GM21367 (cell line): ENCODE data around the gene HSD11B2.

Source experiments
- ATAC-seq: cut with Tn5 transposase; IDR thresholded peaks from one replicate; pipeline ENCODE4 v1.9.1; 2021; ENCODE audit not compliant: unreplicated experiment

Gene HSD11B2

GRCh38 chr16:67431775-67432505, 1.0 kb downstream of the HSD11B2 start:
- ATAC-seq = no peak

GRCh38 chr16:67432506-67432890, 1.6 kb downstream of the HSD11B2 start:
- no peak for ATAC-seq

DNA sequence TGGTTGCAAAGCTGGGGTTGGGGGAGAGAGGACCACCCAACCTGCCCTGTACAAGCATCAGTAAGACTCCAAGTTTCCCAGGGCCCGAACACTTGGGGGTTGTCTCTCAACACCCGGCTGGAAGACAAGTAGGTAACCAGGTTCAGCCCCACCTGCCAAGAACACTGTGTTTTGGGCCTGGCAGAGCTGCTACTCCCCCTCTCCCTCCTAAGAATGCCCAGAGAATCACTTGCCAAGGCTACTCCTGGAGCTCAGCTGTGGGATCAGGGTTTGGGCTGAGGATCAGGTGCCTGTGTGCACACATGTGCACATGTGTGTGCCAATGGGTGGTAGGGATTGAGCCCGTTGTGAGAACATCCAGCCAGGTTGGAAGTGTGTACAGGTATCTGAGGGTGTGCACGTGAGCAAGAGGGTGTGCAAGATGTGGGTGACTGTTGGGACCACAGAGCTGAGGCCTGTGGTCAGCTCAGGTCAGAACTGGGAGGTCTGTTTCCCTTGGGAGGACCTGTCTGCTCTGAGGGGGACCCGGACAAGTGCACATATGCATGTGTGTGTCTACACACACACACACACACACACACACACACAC, 2.3 kb downstream of the HSD11B2 start:
- ATAC-seq = no peak

DNA sequence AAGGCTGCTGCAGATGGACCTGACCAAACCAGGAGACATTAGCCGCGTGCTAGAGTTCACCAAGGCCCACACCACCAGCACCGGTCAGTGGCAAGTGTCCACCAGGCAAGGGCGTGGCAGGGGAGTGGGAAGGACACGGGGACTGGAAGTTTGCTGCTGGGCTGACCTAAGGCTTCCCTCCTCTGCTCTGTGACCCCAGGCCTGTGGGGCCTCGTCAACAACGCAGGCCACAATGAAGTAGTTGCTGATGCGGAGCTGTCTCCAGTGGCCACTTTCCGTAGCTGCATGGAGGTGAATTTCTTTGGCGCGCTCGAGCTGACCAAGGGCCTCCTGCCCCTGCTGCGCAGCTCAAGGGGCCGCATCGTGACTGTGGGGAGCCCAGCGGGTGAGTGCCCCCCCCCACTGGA, 4.8 kb downstream of the HSD11B2 start:
- no peak for ATAC-seq

GRCh38 chr16:67436640-67437193, 5.8 kb downstream of the HSD11B2 start:
- no peak for ATAC-seq

GRCh38 chr16:67437513-67437912, 6.6 kb downstream of the HSD11B2 start:
- no peak for ATAC-seq

GRCh38 chr16:67438098-67438791, 7.3 kb downstream of the HSD11B2 start:
- ATAC-seq = no peak

GRCh38 chr16:67438824-67439393, 8.0 kb downstream of the HSD11B2 start:
- no peak for ATAC-seq

GRCh38 chr16:67441271-67441753, 10.4 kb downstream of the HSD11B2 start:
- ATAC-seq = no peak

- ATAC-seq = no peak
These were observed 11.0 kb downstream of the HSD11B2 start for GRCh38 chr16:67441907-67442306.

GRCh38 chr16:67442581-67443255, 11.8 kb downstream of the HSD11B2 start:
- ATAC-seq = no peak

- no peak for ATAC-seq
These were observed 12.3 kb downstream of the HSD11B2 start for GRCh38 chr16:67443265-67443664.

DNA sequence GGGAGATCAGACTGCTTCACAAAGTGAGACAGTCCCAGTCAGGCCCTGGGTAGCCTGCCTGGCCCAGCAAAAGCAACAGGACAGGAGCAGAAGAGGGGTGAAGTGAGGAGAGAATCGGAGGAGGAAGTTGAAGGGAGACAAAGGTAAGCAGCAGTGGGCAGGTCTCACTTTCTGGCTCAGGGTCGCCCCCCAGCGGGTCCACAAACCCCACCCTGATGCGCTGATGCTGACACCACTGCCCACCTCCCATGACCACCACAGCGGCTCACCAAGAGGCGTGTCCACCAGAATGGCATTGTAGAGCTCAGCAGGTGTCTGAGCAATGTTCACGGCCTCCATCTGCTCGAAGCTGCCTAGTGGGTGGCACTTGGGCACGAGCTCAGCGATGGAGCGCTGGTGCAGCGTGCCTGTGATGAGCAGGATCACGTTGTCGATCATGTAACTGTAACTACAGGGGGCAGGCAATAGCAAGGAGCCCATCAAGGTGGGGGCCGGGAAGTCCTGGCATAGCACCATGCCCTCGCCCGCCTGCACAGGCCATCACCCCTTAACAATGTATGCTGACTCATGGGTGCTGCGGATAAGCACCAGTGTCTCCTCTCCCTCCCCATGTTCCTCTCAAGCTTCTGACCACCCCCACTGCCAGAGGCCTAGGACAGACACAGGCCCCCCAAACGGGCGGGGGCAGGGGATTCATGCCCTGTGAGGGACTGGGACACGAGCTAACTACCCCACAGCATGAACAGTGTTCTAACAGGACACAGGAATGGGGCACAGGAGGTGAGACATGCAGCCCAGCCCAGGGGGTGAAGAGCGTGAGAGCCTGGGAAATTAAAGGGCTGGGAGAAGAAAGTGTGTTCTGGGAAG, 13.6 kb downstream of the HSD11B2 start:
- no peak for ATAC-seq

GRCh38 chr16:67445126-67445426, 14.2 kb downstream of the HSD11B2 start:
- no peak for ATAC-seq

DNA sequence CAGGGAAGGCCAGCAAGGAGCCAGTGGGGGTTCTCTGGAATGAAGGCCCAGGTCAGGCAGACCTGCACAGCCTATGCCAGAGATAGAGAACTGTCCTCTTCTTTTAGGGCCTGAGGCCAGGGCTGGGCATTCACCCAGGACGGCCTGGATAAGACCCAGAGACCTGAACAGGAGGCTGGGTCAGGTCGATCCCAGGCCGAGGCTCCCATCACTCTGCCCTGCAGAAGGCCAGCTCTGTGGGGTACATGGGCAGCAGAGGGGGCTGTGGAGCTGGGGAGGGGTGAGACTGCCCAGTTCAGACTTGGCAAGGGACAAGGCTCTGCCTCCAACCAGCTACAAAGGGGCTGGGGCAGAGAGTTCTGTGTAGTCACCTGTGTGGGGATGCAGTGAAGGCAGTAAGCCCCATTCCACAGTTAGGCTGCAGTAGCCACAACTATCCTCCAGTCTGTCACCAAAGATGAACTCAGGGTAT, 14.6 kb downstream of the HSD11B2 start:
- no peak for ATAC-seq

GRCh38 chr16:67445913-67446907, 15.3 kb downstream of the HSD11B2 start:
- no peak for ATAC-seq

DNA sequence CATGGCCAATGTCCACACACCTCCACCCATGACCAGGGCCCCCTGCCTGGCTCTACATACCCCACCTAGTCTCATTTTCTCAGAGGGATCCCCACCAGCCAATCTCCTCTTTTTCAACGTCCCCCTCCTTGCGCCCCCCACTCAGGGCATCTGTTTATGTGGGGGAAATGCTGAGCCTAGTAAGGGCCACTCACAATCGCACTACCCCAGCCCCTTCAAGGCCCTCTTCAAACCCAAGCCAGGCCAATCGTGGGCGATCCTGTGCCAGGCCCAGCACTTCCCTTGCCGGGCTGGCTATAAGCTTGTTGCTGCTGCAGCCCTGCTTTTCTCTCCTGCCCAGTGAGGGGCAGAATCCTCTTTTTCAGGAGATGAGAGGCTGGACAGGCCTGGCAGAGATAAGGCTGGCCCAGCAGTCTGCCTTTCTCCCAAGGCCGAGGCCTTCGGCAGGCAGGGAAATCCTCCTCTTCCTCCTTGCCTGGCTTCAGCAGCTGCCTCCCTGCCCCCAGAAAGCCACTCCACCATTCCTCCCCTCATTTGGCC, 16.1 kb downstream of the HSD11B2 start:
- no peak for ATAC-seq

DNA sequence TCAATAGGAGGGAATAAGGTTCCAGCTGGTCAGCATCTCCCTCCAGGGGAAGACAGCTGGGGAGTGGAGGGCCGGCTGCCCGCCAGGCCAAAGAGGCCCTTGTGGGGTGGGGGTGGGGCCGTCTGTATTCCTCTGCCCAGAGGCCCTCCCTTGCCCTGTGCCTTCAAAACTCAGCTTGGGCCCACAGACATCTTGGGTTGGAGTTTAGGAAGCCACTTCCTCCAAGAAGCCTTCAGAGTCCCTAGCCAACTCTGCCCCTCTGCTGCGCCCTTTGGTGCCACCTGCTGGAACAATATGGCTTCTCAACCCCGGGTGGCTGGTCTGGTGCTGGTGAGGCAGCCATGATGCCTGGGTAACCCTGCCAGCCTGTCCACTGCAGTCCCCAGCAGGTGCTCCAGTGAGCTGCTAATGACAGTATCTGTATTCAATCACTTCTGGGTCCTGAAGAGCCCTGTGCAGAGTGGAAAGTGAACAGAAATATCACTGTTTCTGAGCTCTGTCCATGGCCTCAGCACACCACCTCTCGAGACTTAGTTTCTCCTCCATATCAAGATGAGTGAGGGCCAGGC, 16.7 kb downstream of the HSD11B2 start:
- ATAC-seq = no peak
